ENCODE data around the gene FAM168A.

GRCh38 chr11:73612601-73613140, 14.8 kb upstream of the FAM168A start:
- TF ChIP-seq CTCF (IDR thresholded peaks at IDR 0.05) (no peak), EZH2 (IDR thresholded peaks at IDR 0.05) (no peak), EZH2phosphoT487 (IDR thresholded peaks at IDR 0.05) (no peak)
